Testis (tissue), 3 donors: ENCODE data around the gene KCNJ5. TPM values are rescaled to one million over a fixed set of nuclear protein-coding genes. Genes with fewer than 3 reads are reported as not detected.

Experiments used
- DNase-seq: peaks from one replicate; pipeline ENCODE4 v3.0.0-alpha.2; 2019
- H3K27ac ChIP-seq, 2 donors: fragments of 200-600 bp; sonication (generic); one replicate each; pipeline ENCODE4 v1.5.1; 2019
- H3K27me3 ChIP-seq: fragments of 200-600 bp; sonication (generic); one replicate; pipeline ENCODE4 v1.5.1; 2019
- H3K36me3 ChIP-seq: fragments of 200-600 bp; sonication (generic); one replicate; pipeline ENCODE4 v1.5.1; 2017; ENCODE audit warnings: low read depth; ENCODE audit errors: missing control alignments
- H3K4me1 ChIP-seq: fragments of 200-600 bp; sonication (generic); one replicate; pipeline ENCODE4 v1.5.1; 2019
- H3K4me3 ChIP-seq, 2 donors: fragments of 200-600 bp; sonication (generic); one replicate each; pipeline ENCODE4 v1.5.1; 2017 to 2019
- H3K9me3 ChIP-seq: fragments of 200-600 bp; sonication (generic); one replicate; pipeline ENCODE4 v1.5.1; 2017
- CTCF ChIP-seq, 3 experiments: fragments of 450-650 bp in 2 of 3; fragments of 200-600 bp in 1 of 3; sonication (generic) in 1 of 3; IDR thresholded peaks; one replicate each; pipeline ENCODE4 v1.5.1; 2016 to 2019; ENCODE audit warnings: antibody characterized with exemption in 3 of 3, mild to moderate bottlenecking in 2 of 3, moderate library complexity in 1 of 3
- POLR2A ChIP-seq: fragments of 450-650 bp; IDR thresholded peaks from one replicate; pipeline ENCODE4 v1.6.1; 2017; ENCODE audit warnings: antibody characterized with exemption, mild to moderate bottlenecking, moderate library complexity
- WGBS, 2 donors: methylation state at CpG; one replicate each; pipeline ENCODE4 v1.1.5; 2018; 5-methylcytosine and 5-hydroxymethylcytosine counted together
- intact Hi-C: fragments of 100-400 bp; cut with DNase I; formaldehyde crosslinking; loops from one replicate; pipeline ENCODE4 v1.15.1; 2023; ENCODE audit warnings: low total_unique reads
- polyA plus RNA-seq: library from polyadenylated mRNA; stranded (reverse); fragments of 350-450 nt; fragmentation: Illumina TruSeq; extraction: RNeasy Lipid Tissue Mini Kit (QIAGEN cat#74804); gene quantifications from one replicate; pipeline ENCODE4 v1.2.3, GENCODE V29; 2014; ENCODE audit warnings: low read depth, low replicate concordance; ENCODE audit not compliant: insufficient read depth
- total RNA-seq, 2 donors: library from RNA; depleted of rRNA; stranded (reverse); fragments of >200 nt; gene quantifications; one replicate each; pipeline ENCODE4 v1.2.3, GENCODE V29; 2016

Gene KCNJ5
- total and polyA plus RNA-seq, 3 donors from 2014 or later: 0.55 to 2.1 (median 1.5) TPM

GRCh38 chr11:128867277-128867676 lies 23.9 kb upstream of the KCNJ5 start, which contains the start of gene KCNJ1:
TSS of gene KCNJ1 (minus strand) at chr11:128867296. CDS start at chr11:128840243, 27,053 bp downstream.
- H3K9me3 ChIP-seq: no peaks in the 10 kb centered on the region
- H3K4me1 ChIP-seq: no peaks in the 10 kb centered on the region
- 89 to 94% methylated on average over 8 of the region's 8 CpGs for WGBS, 2 donors
- TF ChIP-seq CTCF (IDR thresholded peaks at IDR 0.05) (no peak), POLR2A (no peak)
- H3K27ac ChIP-seq: no peak within 1 kb of the TSS
- H3K36me3 ChIP-seq: no peaks in the 10 kb centered on the region
- no peaks in the 10 kb centered on the region for H3K27me3 ChIP-seq
- H3K4me3 ChIP-seq: no peak within 1 kb of the TSS
- DNase-seq: no peak
- intact Hi-C loops: no loop called here

GRCh38 chr11:128868841-128869671 lies 22.1 kb upstream of the KCNJ5 start:
- no peak for DNase-seq
- TF ChIP-seq CTCF (IDR thresholded peaks at IDR 0.05) (no peak), POLR2A (no peak)
- H3K27me3 ChIP-seq: no peaks in the 10 kb centered on the region
- H3K36me3 ChIP-seq: no peaks in the 10 kb centered on the region
- H3K4me3 ChIP-seq: no peak overlapping the region
- intact Hi-C loops: no loop called here
- WGBS, 2 donors: 89 to 97% methylated on average over 10 of the region's 10 CpGs
- no peaks in the 10 kb centered on the region for H3K9me3 ChIP-seq
- H3K4me1 ChIP-seq: no peaks in the 10 kb centered on the region
- no peak overlapping the region for H3K27ac ChIP-seq

GRCh38 chr11:128871168-128871610 lies 20.0 kb upstream of the KCNJ5 start:
- Histone ChIP-seq H3K27me3 (no peaks in the 10 kb centered on the region), H3K27ac (no peak overlapping the region), H3K4me1 (no peaks in the 10 kb centered on the region), H3K4me3 (no peak overlapping the region), H3K36me3 (no peaks in the 10 kb centered on the region), H3K9me3 (no peaks in the 10 kb centered on the region)
- 76 to 83% methylated on average over 6 of the region's 6 CpGs for WGBS, 2 donors
- no peak for TF ChIP-seq POLR2A
- TF ChIP-seq CTCF (IDR thresholded peaks at IDR 0.05): no peak
- no peak for DNase-seq
- intact Hi-C loops: no loop called here

DNA sequence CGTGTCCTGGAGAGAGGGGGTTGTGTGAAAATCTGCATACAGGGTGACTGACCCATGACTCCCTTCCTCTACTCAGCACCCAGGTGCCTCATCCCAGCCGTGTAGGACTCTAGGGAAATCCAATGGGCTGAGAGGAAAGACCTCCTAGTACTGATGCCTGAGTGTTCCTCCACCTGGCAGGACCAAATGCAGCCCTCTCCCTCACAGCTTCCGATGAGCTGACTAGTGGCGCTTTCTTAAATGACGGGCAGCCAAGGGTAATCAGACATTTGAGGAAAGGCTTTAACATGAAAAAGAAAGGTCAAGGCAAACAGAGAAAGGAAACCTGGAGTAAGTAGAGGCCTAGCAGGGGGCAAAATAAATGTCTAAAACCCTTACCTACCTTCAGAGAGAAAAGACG lies 19.1 kb upstream of the KCNJ5 start:
- WGBS, 2 donors: 86 to 93% methylated on average over 6 of the region's 6 CpGs
- TF ChIP-seq CTCF (IDR thresholded peaks at IDR 0.05) (no peak), POLR2A (no peak)
- Histone ChIP-seq H3K4me3 (no peak overlapping the region), H3K9me3 (no peaks in the 10 kb centered on the region), H3K36me3 (no peaks in the 10 kb centered on the region), H3K4me1 (no peaks in the 10 kb centered on the region), H3K27ac (no peak overlapping the region), H3K27me3 (no peaks in the 10 kb centered on the region)
- intact Hi-C loops: no loop called here
- no peak for DNase-seq

DNA sequence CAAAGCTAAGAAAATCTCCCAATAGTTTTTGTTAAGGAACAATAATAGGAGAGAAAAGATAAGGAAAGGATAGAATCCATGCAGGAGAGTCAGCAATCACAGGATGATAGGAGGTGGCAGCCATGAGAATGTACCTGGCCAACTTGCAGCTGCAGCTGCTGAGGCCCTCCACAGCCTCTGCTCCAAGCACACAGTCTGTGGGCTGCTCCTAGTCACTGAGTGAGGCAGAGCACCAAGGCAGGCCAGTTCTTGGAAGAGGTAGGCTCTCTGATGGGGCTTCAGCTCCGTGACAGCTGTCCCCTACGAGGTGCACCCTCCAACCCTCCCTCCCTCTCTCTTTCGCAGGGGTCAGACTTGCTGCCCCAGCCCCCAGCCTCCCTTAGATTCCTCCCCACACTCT lies 18.6 kb upstream of the KCNJ5 start:
- intact Hi-C loops: no loop called here
- H3K27ac ChIP-seq: no peak overlapping the region
- 76 to 94% methylated on average over 3 of the region's 3 CpGs for WGBS, 2 donors
- H3K36me3 ChIP-seq: no peaks in the 10 kb centered on the region
- no peak for DNase-seq
- H3K4me1 ChIP-seq: no peaks in the 10 kb centered on the region
- H3K4me3 ChIP-seq: no peak overlapping the region
- H3K9me3 ChIP-seq: no peaks in the 10 kb centered on the region
- H3K27me3 ChIP-seq: no peaks in the 10 kb centered on the region
- TF ChIP-seq POLR2A (no peak), CTCF (IDR thresholded peaks at IDR 0.05) (no peak)
